ENCODE measurements around the gene FBXW12. TPM values are rescaled to one million over a fixed set of nuclear protein-coding genes. Genes with fewer than 3 reads are reported as not detected.

Gene FBXW12
- total RNA-seq, 2 experiments from 2014 or later = not detected

- no peak for TF ChIP-seq CTCF (IDR thresholded peaks at IDR 0.05)
- Mint-ChIP-seq H3K4me1 (ENCODE audit: low read depth) (no peaks in the 10 kb centered on the region), H3K27ac (no peak overlapping the region), H3K4me3 (no peak overlapping the region), H3K36me3 (ENCODE audit: low read depth) (no peaks in the 10 kb centered on the region), H3K27me3 (no peaks in the 10 kb centered on the region), H3K9me3 (no peaks in the 10 kb centered on the region)
- ATAC-seq (no peak), DNase-seq (no peak)
- CTCF ChIA-PET = interaction anchor here (1.3 to 4.5 kb wide), 3 partner anchors 11 to 138 kb away, joined by 5 to 23 read pairs (median 20); no protein-coding TSS in a partner anchor
- POLR2A ChIA-PET = no interaction called here
- intact Hi-C loops (cut with micrococcal nuclease) = no loop called here
Measured at GRCh38 chr3:48411606-48412374, 39.8 kb downstream of the FBXW12 start.

GRCh38 chr3:48412375-48413001 lies 40.5 kb downstream of the FBXW12 start:
- ChIA-PET CTCF (interaction anchor here (1.3 to 4.5 kb wide), 3 partner anchors 12 to 137 kb away, joined by 5 to 23 read pairs (median 20); no protein-coding TSS in a partner anchor), POLR2A (no interaction called here)
- DNase-seq (no peak), ATAC-seq (no peak)
- H3K9me3 Mint-ChIP-seq = no peaks in the 10 kb centered on the region
- H3K4me1 Mint-ChIP-seq (ENCODE audit: low read depth) = no peaks in the 10 kb centered on the region
- no peak overlapping the region for H3K4me3 Mint-ChIP-seq
- intact Hi-C loops (cut with micrococcal nuclease) = no loop called here
- H3K36me3 Mint-ChIP-seq (ENCODE audit: low read depth) = no peaks in the 10 kb centered on the region
- H3K27me3 Mint-ChIP-seq = no peaks in the 10 kb centered on the region
- no peak overlapping the region for H3K27ac Mint-ChIP-seq
- no peak for TF ChIP-seq CTCF (IDR thresholded peaks at IDR 0.05)

- no peak overlapping the region for H3K27ac Mint-ChIP-seq
- no peaks in the 10 kb centered on the region for H3K36me3 Mint-ChIP-seq (ENCODE audit: low read depth)
- no peak for TF ChIP-seq CTCF (IDR thresholded peaks at IDR 0.05)
- no peak overlapping the region for H3K4me3 Mint-ChIP-seq
- CTCF ChIA-PET = interaction anchor here (1.3 to 4.5 kb wide), 3 partner anchors 12 to 136 kb away, joined by 5 to 23 read pairs (median 20); no protein-coding TSS in a partner anchor
- intact Hi-C loops (cut with micrococcal nuclease) = no loop called here
- DNase-seq (no peak), ATAC-seq (no peak)
- POLR2A ChIA-PET = no interaction called here
- no peaks in the 10 kb centered on the region for H3K4me1 Mint-ChIP-seq (ENCODE audit: low read depth)
- no peaks in the 10 kb centered on the region for H3K27me3 Mint-ChIP-seq
- H3K9me3 Mint-ChIP-seq = no peaks in the 10 kb centered on the region
Measured at GRCh38 chr3:48413086-48413485, 41.1 kb downstream of the FBXW12 start.

GRCh38 chr3:48413611-48414010 lies 41.6 kb downstream of the FBXW12 start:
- ChIA-PET CTCF (interaction anchor here (1.3 kb wide), 1 partner anchor 136 kb away, joined by 5 read pairs; no protein-coding TSS in a partner anchor), POLR2A (no interaction called here)
- intact Hi-C loops (cut with micrococcal nuclease) = no loop called here
- no peaks in the 10 kb centered on the region for H3K4me1 Mint-ChIP-seq (ENCODE audit: low read depth)
- no peak for TF ChIP-seq CTCF (IDR thresholded peaks at IDR 0.05)
- no peaks in the 10 kb centered on the region for H3K27me3 Mint-ChIP-seq
- H3K36me3 Mint-ChIP-seq (ENCODE audit: low read depth) = no peaks in the 10 kb centered on the region
- DNase-seq = no peak
- no peak for ATAC-seq
- H3K27ac Mint-ChIP-seq = no peak overlapping the region
- no peak overlapping the region for H3K4me3 Mint-ChIP-seq
- no peaks in the 10 kb centered on the region for H3K9me3 Mint-ChIP-seq
